Parathyroid adenoma (tissue), 2 donors: Measurements from ENCODE around the gene FBXW10.
"Not testable (repeated sequence)": the region's sequence is repeated elsewhere in the genome, so short reads cannot be mapped to it uniquely, and the experiment has no call there.

Experiments
- H2AFZ ChIP-seq: fragments of 300-600 bp; sonication (generic); one replicate; pipeline ENCODE4 v1.7.0; 2017; ENCODE audit warnings: antibody characterized with exemption, mild to moderate bottlenecking
- H3K27ac ChIP-seq: fragments of 300-600 bp; sonication (generic); one replicate; pipeline ENCODE4 v1.7.0; 2017
- H3K27me3 ChIP-seq: fragments of 300-600 bp; sonication (generic); one replicate; pipeline ENCODE4 v1.7.0; 2017; ENCODE audit warnings: low read length; ENCODE audit not compliant: control insufficient read depth, insufficient read depth
- H3K36me3 ChIP-seq: fragments of 300-600 bp; sonication (generic); one replicate; pipeline ENCODE4 v1.7.0; 2017; ENCODE audit warnings: low read length; ENCODE audit not compliant: control insufficient read depth, insufficient read depth
- H3K4me1 ChIP-seq: fragments of 300-600 bp; sonication (generic); one replicate; pipeline ENCODE4 v1.7.0; 2017; ENCODE audit warnings: control low read depth
- H3K4me2 ChIP-seq: fragments of 300-600 bp; sonication (generic); one replicate; pipeline ENCODE4 v1.7.0; 2017; ENCODE audit warnings: low read length
- H3K4me3 ChIP-seq: fragments of 300-600 bp; sonication (generic); one replicate; pipeline ENCODE4 v1.7.0; 2017; ENCODE audit warnings: low read depth, low read length
- H3K79me2 ChIP-seq: fragments of 300-600 bp; sonication (generic); one replicate; pipeline ENCODE4 v1.7.0; 2017; ENCODE audit warnings: control low read depth
- H3K9ac ChIP-seq: fragments of 300-600 bp; sonication (generic); one replicate; pipeline ENCODE4 v1.7.0; 2017; ENCODE audit warnings: mild to moderate bottlenecking
- H3K9me3 ChIP-seq: fragments of 300-600 bp; sonication (generic); one replicate; pipeline ENCODE4 v1.7.0; 2017; ENCODE audit warnings: low read length; ENCODE audit not compliant: control insufficient read depth
- CTCF ChIP-seq: fragments of 300-600 bp; sonication (generic); IDR thresholded peaks from one replicate; pipeline ENCODE4 v1.7.0; 2017; ENCODE audit warnings: antibody characterized with exemption, mild to moderate bottlenecking
- donor health status: primary hyperparathyroidism.

FBXW10 gene

DNA sequence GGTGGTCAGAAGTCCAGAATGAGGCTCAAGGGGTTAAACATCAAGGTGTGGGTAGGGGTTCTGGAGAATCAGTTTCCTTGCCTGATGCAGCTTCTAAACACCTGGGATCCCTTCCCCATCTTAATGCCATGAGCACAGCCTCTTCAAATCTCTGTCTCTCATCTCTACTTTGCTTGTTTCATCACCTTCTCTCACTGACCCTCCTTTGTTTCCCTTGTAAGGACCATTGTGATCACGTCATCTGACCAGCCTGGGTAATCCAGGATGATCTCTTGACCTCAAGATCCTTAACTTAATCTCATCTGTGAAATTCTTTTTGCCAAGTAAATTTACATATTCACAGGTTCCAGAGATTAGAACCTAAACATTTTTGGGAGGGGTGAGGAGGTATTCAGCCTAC is 42.1 kb downstream of the FBXW10 start:
- H3K9me3 ChIP-seq, H3K9ac ChIP-seq, H3K4me2 ChIP-seq, H3K27me3 ChIP-seq, H3K27ac ChIP-seq, H3K36me3 ChIP-seq, H3K79me2 ChIP-seq, H3K4me3 ChIP-seq, H3K4me1 ChIP-seq, H2AFZ ChIP-seq: not testable (repeated sequence)

GRCh38 chr17:18786890-18787289 is 43.0 kb downstream of the FBXW10 start:
- H3K9me3 ChIP-seq, H3K4me3 ChIP-seq, H3K4me1 ChIP-seq, H2AFZ ChIP-seq, H3K79me2 ChIP-seq, H3K27me3 ChIP-seq, H3K36me3 ChIP-seq, H3K4me2 ChIP-seq, H3K9ac ChIP-seq, H3K27ac ChIP-seq: not testable (repeated sequence)

DNA sequence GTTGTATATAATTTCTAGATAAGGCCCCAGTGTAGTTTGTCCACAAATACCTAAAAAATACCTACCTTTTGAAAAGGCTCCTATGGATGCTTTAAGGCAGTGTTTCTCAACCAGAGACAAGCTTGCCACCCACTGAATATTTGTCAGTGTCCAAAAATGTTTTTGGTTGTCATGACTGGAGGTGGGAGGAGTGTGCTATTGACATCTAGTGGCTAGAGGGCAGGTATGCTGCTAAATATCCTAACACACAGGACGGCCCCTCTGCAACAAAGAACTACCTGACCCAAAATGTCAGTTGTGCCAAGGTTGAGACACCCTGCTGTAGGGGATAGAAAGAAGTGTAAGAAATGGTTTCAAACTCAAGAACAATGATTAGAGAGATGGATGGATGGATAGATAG is 47.5 kb downstream of the FBXW10 start:
- not testable (repeated sequence) for H3K27me3 ChIP-seq, H2AFZ ChIP-seq, H3K4me3 ChIP-seq, H3K9me3 ChIP-seq, H3K27ac ChIP-seq, H3K36me3 ChIP-seq, H3K4me2 ChIP-seq, H3K4me1 ChIP-seq, H3K9ac ChIP-seq, H3K79me2 ChIP-seq

DNA sequence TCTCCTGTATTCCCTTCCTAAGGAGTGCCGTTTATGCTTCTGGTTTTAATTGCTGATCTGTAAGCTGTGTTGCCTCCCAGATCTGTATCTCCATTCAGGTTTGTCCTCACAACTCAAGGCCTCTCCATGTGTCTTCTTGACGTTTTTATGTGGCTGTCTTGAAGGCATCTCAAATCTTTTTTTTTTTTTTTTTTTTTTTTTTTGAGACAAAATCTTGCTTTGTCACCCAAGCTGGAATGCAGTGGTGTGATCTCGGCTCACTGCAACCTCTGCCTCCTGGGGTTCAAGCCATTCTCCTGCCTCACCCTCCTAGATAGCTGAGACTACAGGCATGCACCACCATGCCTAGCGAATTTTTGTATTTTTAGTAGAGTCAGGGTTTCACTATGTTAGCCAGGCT is 51.0 kb downstream of the FBXW10 start:
- not testable (repeated sequence) for H3K27me3 ChIP-seq, H3K36me3 ChIP-seq, H2AFZ ChIP-seq

DNA sequence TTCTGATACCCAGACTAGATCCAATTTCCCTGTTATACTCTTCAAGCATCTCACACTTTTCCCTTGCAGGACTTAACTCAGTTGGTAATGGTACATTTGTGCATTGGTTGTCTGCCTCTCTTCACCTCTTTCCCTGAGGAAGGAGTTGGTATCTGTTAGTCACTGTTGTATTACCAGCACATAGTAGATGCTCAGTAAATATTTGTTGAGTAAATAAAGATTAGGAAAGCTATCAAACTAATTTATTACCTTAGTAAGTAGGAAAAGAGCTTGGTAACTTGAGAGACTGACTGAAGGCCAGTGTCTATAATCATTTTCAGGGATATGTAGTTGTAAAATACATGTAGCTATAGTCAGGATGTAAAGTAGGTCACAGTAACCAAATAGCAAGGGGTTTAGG is 53.0 kb downstream of the FBXW10 start:
- not testable (repeated sequence) for H3K9me3 ChIP-seq, H3K36me3 ChIP-seq, H2AFZ ChIP-seq, H3K79me2 ChIP-seq, H3K4me2 ChIP-seq, H3K27ac ChIP-seq, H3K4me1 ChIP-seq, H3K9ac ChIP-seq, H3K27me3 ChIP-seq, H3K4me3 ChIP-seq

More for the DNA sequence above, 51.0 kb downstream of the FBXW10 start:
- H3K9ac ChIP-seq, H3K4me2 ChIP-seq, H3K4me3 ChIP-seq, H3K4me1 ChIP-seq, H3K9me3 ChIP-seq, H3K27ac ChIP-seq, H3K79me2 ChIP-seq: not testable (repeated sequence)

DNA sequence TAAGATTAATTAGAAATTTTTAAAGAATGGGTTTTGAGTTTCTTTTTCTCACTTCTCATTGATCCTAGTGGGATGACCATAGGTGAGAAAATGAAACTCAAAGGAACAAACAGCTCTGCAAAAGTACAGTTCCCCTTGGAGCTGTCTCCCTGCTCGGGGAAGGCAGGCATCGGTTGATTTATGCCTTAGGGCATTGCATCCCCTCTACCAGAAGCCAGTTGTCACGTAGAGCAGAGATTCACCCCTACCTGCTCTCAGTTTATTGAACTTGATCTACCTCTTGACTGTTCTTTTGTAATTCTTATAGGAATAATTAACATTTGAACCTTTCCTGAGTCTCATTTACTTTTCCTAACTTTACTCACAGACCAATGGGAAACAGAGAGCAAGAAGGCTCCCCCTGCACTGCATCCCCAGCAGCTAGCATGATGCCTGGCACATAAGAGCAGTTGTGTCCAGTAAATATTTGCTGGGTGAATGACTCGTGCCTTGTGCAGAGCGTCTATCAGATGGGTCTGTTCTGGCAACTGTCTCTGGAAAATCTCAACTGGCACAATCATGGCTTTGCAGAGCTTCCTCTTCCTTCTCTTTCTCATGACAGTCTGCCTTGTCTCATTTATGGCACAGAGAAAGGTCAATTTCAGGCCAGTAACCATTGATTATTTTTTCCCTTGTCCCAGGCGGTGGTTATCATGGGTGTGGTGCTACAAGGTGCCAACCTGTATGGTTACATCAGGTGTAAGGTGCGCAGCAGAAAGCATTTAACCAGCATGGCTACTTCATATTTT is 59.8 kb downstream of the FBXW10 start:
- H3K27me3 ChIP-seq, H3K4me2 ChIP-seq, H3K9ac ChIP-seq, H3K4me1 ChIP-seq, H3K36me3 ChIP-seq, H3K79me2 ChIP-seq, H3K9me3 ChIP-seq, H3K27ac ChIP-seq, H3K4me3 ChIP-seq, H2AFZ ChIP-seq: not testable (repeated sequence)

DNA sequence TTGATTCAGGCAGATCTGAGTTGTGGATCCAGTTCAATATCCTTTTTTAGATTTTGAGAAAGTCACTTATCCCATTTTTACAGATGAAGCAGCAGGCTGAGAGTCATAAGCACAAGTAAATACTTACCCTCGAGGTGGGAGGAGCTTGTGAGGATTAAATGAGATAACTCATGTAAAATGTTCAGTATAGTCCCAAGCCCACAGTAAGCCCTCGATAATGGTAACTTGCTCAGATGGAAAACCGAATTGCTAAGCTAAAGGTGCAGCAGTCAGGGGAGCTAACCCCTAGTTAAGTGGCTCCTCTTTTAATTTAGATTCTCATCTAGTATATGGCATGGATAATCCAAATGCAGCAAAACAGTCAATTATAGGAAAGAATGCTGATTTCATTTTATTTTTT is 72.1 kb downstream of the FBXW10 start:
- H3K79me2 ChIP-seq, H3K9me3 ChIP-seq, H3K27ac ChIP-seq, H3K27me3 ChIP-seq, H3K9ac ChIP-seq, H2AFZ ChIP-seq, H3K4me2 ChIP-seq, H3K4me1 ChIP-seq, H3K4me3 ChIP-seq, H3K36me3 ChIP-seq: not testable (repeated sequence)

DNA sequence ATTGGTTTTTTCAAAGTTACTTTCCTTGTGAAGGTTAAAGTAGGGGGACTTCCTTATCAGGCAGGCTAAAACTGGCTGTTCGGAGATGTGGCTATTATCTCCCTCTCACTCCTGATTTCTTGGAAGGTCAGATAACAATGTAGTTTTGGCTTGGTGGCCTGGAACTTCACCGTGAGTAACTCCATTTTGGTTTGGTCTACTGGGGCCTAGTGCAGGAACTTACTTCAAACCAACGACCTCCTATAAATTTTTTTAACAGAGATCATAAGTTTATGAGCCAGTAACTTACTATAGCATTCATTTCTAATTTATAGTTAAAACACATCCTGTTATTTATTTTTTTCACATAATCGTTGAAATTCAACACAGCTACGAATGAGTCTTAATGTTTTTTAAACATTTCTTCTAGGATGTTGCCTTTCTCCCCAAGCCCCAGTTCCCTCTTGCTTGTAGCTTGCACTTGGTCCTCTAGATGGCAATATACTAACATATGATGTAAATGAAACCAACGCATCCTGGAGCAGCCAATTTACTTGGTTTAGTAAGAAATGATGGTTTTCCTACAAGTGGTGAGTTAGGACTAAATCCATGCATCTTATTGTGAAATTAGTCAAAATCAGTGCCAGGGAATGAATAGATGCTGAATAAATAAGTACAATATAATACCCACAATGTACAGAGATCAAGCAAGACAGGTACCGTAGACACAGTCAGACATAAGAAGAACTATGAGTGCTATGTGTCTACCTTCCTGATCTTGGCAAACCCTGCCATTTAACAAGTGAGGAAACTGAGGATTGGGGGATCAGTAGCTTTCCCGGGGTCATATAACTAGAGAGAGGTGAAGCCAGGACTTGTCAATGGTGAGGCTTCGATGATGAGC is 72.9 kb downstream of the FBXW10 start:
- not testable (repeated sequence) for H3K9ac ChIP-seq, H3K4me2 ChIP-seq, H3K9me3 ChIP-seq, H3K27me3 ChIP-seq, H3K79me2 ChIP-seq, H3K4me1 ChIP-seq, H2AFZ ChIP-seq, H3K4me3 ChIP-seq, H3K36me3 ChIP-seq, H3K27ac ChIP-seq
- peak; percentile 71 for TF ChIP-seq CTCF

GRCh38 chr17:18821430-18821829 is 77.6 kb downstream of the FBXW10 start:
- H3K4me2 ChIP-seq, H3K79me2 ChIP-seq, H3K9me3 ChIP-seq, H3K36me3 ChIP-seq, H3K27ac ChIP-seq, H3K27me3 ChIP-seq, H3K4me1 ChIP-seq, H3K9ac ChIP-seq, H2AFZ ChIP-seq, H3K4me3 ChIP-seq: not testable (repeated sequence)

- not testable (repeated sequence) for H3K4me3 ChIP-seq
Measured at GRCh38 chr17:18827613-18828012, 83.8 kb downstream of the FBXW10 start.

More at GRCh38 chr17:18827613-18828012, 83.8 kb downstream of the FBXW10 start:
- not testable (repeated sequence) for H3K79me2 ChIP-seq, H3K9me3 ChIP-seq, H3K36me3 ChIP-seq, H3K27me3 ChIP-seq, H3K4me1 ChIP-seq, H3K9ac ChIP-seq, H3K27ac ChIP-seq, H2AFZ ChIP-seq, H3K4me2 ChIP-seq
